ENCODE data around the gene MDK. TPM values are rescaled to one million over a fixed set of nuclear protein-coding genes. Genes with fewer than 3 reads are reported as not detected.

Gene MDK
- total RNA-seq, 1 experiment from 2014 or later: 286 TPM

- no peak for DNase-seq (ENCODE audit: low read depth, low spot score)
Measured at GRCh38 chr11:46359953-46360352, 21.5 kb upstream of the MDK start.

More at GRCh38 chr11:46359953-46360352, 21.5 kb upstream of the MDK start:
- CTCF ChIA-PET: interaction anchor here (1.0 to 2.5 kb wide), 4 partner anchors 7 to 111 kb away, joined by 3 to 10 read pairs (median 4); partner anchors contain the start of gene DGKZ
- Histone ChIP-seq H4K20me1 (ENCODE audit: insufficient read depth) (no peaks in the 10 kb centered on the region), H3K4me3 (replicated peaks in 1 of 2; ENCODE audit: low read depth in 1 of 2, low read length in 2 of 2) (no peak overlapping the region), H3K4me1 (ENCODE audit: control insufficient read depth in 1 of 2, insufficient read depth in 2 of 2, low read length in 2 of 2) (peaks cover 20 to 40% of the 10 kb centered on the region in 2 experiments), H2AFZ (ENCODE audit: low read depth, low read length, poor library complexity, severe bottlenecking) (no peak overlapping the region), H3K27me3 (ENCODE audit: insufficient read depth, low read length) (no peaks in the 10 kb centered on the region), H3K9me2 (ENCODE audit: insufficient read depth) (no peaks in the 10 kb centered on the region), H3K36me3 (ENCODE audit: control insufficient read depth in 1 of 2, insufficient read depth in 2 of 2, low read length in 2 of 2) (no peaks in the 10 kb centered on the region), H3K9me3 (ENCODE audit: control insufficient read depth in 1 of 2, insufficient read depth in 1 of 2, low read depth in 1 of 2, low read length in 2 of 2) (no peaks in the 10 kb centered on the region), H3K27ac (ENCODE audit: low read depth, low read length) (no peak overlapping the region), H3K79me2 (ENCODE audit: insufficient read depth, low read length) (peaks cover 68% of the 10 kb centered on the region), H3K4me2 (ENCODE audit: low read length) (no peak overlapping the region), H3K9ac (ENCODE audit: low read length) (no peak overlapping the region)
- BruUV-seq (replicated peaks): no TSS peak
- no peak for TF ChIP-seq POLR2A (IDR thresholded peaks at IDR 0.05; ENCODE audit: borderline replicate concordance, extremely low read depth, insufficient read depth, insufficient read length)
- TF ChIP-seq ZNF274 (IDR thresholded peaks at IDR 0.05; ENCODE audit: low read depth, low read length): no peak
- TF ChIP-seq ZBTB33 (IDR thresholded peaks at IDR 0.05; ENCODE audit: extremely low read depth, insufficient replicate concordance, low read length): no peak
- TF ChIP-seq CBX3 (IDR thresholded peaks at IDR 0.05; ENCODE audit: low read depth): no peak
- no peak for TF ChIP-seq RAD21 (IDR thresholded peaks at IDR 0.05; ENCODE audit: low read depth)
- TF ChIP-seq JUND (IDR thresholded peaks at IDR 0.05): no peak
- TF ChIP-seq ATF3 (IDR thresholded peaks at IDR 0.05): no peak
- no peak for TF ChIP-seq SRF (IDR thresholded peaks at IDR 0.05; ENCODE audit: low read depth)
- no peak for TF ChIP-seq ZFX (IDR thresholded peaks at IDR 0.05)
- TF ChIP-seq TCF7L2 (IDR thresholded peaks at IDR 0.05; ENCODE audit: borderline replicate concordance, extremely low read depth, insufficient read depth, insufficient read length): no peak
- POLR2A ChIA-PET: interaction anchor here (0.6 kb wide), 1 partner anchor 239 kb away, joined by 5 read pairs; no protein-coding TSS in a partner anchor
- no peak for ATAC-seq
- intact Hi-C loops (cut with micrococcal nuclease): no loop called here
- RAD21 ChIA-PET (ENCODE audit: low non-redundant PET in 1 of 2, low total read pairs in 2 of 2, uncharacterized antibody in 2 of 2, unreplicated experiment in 2 of 2): no interaction called here
